ENCODE measurements around the gene NKD2. TPM values are rescaled to one million over a fixed set of nuclear protein-coding genes. Genes with fewer than 3 reads are reported as not detected.

NKD2 gene
- polyA plus RNA-seq, 1 donor (not counting 4 experiments of a cell fraction or from before 2014, with no cell fraction given), result not detected

GRCh38 chr5:981456-981855, 27.1 kb upstream of the NKD2 start:
- H3K9me1 ChIP-seq (ENCODE audit: control insufficient read depth, extremely low read depth, insufficient read depth, low read length), result no peaks in the 10 kb centered on the region
- no peak for TF ChIP-seq EZH2 (IDR thresholded peaks at IDR 0.05; ENCODE audit: low read length)
- no peak for TF ChIP-seq CTCF (optimal IDR thresholded peaks at IDR 0.05 in 1 of 3, IDR thresholded peaks at IDR 0.05 in 1 of 3, conservative IDR thresholded peaks at IDR 0.05 in 1 of 3; ENCODE audit: extremely low read depth in 1 of 3, insufficient read depth in 2 of 3, low read length in 3 of 3)
- H3K27me3 ChIP-seq (ENCODE audit: control insufficient read depth, extremely low read depth, insufficient read depth, low read length), result no peaks in the 10 kb centered on the region
- H3K9me3 ChIP-seq (ENCODE audit: control insufficient read depth, low read depth, low read length), result peaks cover 2% of the 10 kb centered on the region
- H2AFZ ChIP-seq (ENCODE audit: control insufficient read depth, low read length), result no peak overlapping the region
- dilution Hi-C loops (cut with MboI; ENCODE audit: extremely low pct_ligation_motif_present, low sequenced_read_pairs), result no loop called here
- no peak overlapping the region for H3K4me2 ChIP-seq (ENCODE audit: control insufficient read depth, extremely low read depth, insufficient read depth, low read depth, low read length)
- no peaks in the 10 kb centered on the region for H3K79me2 ChIP-seq (ENCODE audit: control insufficient read depth, insufficient read depth, low read length)
- no peaks in the 10 kb centered on the region for H4K20me1 ChIP-seq (ENCODE audit: control insufficient read depth, extremely low read depth, insufficient read depth, low read length)
- no peaks in the 10 kb centered on the region for H3K4me1 ChIP-seq (ENCODE audit: control insufficient read depth, extremely low read depth, insufficient read depth, low read length)
- no peak overlapping the region for H3K4me3 ChIP-seq (ENCODE audit: control insufficient read depth in 2 of 3, extremely low read depth in 1 of 3, insufficient read depth in 2 of 3, low read depth in 1 of 3, low read length in 3 of 3)
- no peak for DNase-seq (ENCODE audit: low read depth, low spot score)
- no peak for FAIRE-seq
- no peak overlapping the region for H3K27ac ChIP-seq (ENCODE audit: control insufficient read depth, insufficient read depth, low read length)
- no peak overlapping the region for H3K9ac ChIP-seq (ENCODE audit: control insufficient read depth, extremely low read depth, insufficient read depth, low read length)
- no peaks in the 10 kb centered on the region for H3K36me3 ChIP-seq (ENCODE audit: control insufficient read depth in 2 of 2, extremely low read depth in 1 of 2, insufficient read depth in 2 of 2, low read length in 2 of 2)

- Histone ChIP-seq H4K20me1 (ENCODE audit: control insufficient read depth, extremely low read depth, insufficient read depth, low read length) (no peaks in the 10 kb centered on the region), H3K4me2 (ENCODE audit: control insufficient read depth, extremely low read depth, insufficient read depth, low read depth, low read length) (no peak overlapping the region), H3K9me1 (ENCODE audit: control insufficient read depth, extremely low read depth, insufficient read depth, low read length) (no peaks in the 10 kb centered on the region), H3K4me1 (ENCODE audit: control insufficient read depth, extremely low read depth, insufficient read depth, low read length) (no peaks in the 10 kb centered on the region), H2AFZ (ENCODE audit: control insufficient read depth, low read length) (no peak overlapping the region), H3K27me3 (ENCODE audit: control insufficient read depth, extremely low read depth, insufficient read depth, low read length) (no peaks in the 10 kb centered on the region), H3K9me3 (ENCODE audit: control insufficient read depth, low read depth, low read length) (peaks cover 2% of the 10 kb centered on the region), H3K79me2 (ENCODE audit: control insufficient read depth, insufficient read depth, low read length) (no peaks in the 10 kb centered on the region), H3K9ac (ENCODE audit: control insufficient read depth, extremely low read depth, insufficient read depth, low read length) (no peak overlapping the region), H3K4me3 (ENCODE audit: control insufficient read depth in 2 of 3, extremely low read depth in 1 of 3, insufficient read depth in 2 of 3, low read depth in 1 of 3, low read length in 3 of 3) (no peak overlapping the region), H3K27ac (ENCODE audit: control insufficient read depth, insufficient read depth, low read length) (no peak overlapping the region), H3K36me3 (ENCODE audit: control insufficient read depth in 2 of 2, extremely low read depth in 1 of 2, insufficient read depth in 2 of 2, low read length in 2 of 2) (no peaks in the 10 kb centered on the region)
- FAIRE-seq (no peak), DNase-seq (ENCODE audit: low read depth, low spot score) (no peak)
- dilution Hi-C loops (cut with MboI; ENCODE audit: extremely low pct_ligation_motif_present, low sequenced_read_pairs), result no loop called here
- no peak for TF ChIP-seq EZH2 (IDR thresholded peaks at IDR 0.05; ENCODE audit: low read length)
- TF ChIP-seq CTCF (optimal IDR thresholded peaks at IDR 0.05 in 1 of 3, IDR thresholded peaks at IDR 0.05 in 1 of 3, conservative IDR thresholded peaks at IDR 0.05 in 1 of 3; ENCODE audit: extremely low read depth in 1 of 3, insufficient read depth in 2 of 3, low read length in 3 of 3), result peak in 2 of 3 experiments; percentile 17 to 22
Measured at GRCh38 chr5:982377-983237, 26.0 kb upstream of the NKD2 start.
